Retina (tissue), 1 donor: Measurements from ENCODE around the gene FANCE.
A peak's percentile ranks its signal among the peaks of the same experiment; 100 is the strongest.
"Not testable (repeated sequence)": the region's sequence is repeated elsewhere in the genome, so short reads cannot be mapped to it uniquely, and the experiment has no call there.

Experiments used
- DNase-seq: peaks from one replicate; pipeline ENCODE4 v3.0.0-alpha.2; 2016

Gene FANCE

GRCh38 chr6:35432702-35433101, 19.4 kb upstream of the FANCE start:
- not testable (repeated sequence) for DNase-seq

DNA sequence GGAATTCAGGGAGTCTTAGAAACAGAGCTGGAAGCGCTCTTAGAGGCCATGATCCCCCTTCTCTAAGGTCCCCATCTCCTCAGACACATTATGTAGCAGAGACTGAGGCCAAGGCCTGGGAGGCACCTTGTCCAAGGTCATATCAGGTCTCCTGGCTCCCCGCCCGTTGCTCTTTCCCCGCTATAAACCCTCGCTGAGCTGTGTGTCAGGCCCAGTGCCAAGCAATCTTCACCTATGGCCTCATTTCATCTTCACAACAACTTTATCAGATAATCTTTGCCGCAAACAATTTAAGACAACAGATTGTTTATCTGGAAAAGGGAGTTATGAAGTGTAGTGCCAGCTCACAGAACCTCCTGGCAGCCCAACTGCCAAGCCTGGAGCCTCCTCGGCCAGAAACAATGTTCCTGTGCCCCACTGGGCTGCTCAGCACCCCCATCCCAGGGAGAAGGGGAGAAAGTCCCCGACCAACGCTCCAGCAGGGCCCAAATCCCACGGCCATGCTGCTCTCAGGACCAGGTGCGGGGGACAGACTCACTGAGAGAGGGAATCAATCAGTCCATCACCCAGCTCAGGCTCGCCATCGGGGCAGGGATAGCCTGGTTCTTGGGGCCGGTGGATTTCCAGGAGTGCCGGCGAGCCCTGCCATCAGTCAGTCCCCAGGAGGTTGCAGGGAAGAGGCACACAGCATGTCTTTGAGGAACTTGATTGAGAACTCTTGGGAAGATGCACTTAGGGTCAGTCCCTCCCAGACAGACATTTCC, 16.9 kb upstream of the FANCE start:
- no peak for DNase-seq

GRCh38 chr6:35436071-35436857, 15.9 kb upstream of the FANCE start:
- DNase-seq: no peak

GRCh38 chr6:35438378-35439065, 13.6 kb upstream of the FANCE start:
- not testable (repeated sequence) for DNase-seq

DNA sequence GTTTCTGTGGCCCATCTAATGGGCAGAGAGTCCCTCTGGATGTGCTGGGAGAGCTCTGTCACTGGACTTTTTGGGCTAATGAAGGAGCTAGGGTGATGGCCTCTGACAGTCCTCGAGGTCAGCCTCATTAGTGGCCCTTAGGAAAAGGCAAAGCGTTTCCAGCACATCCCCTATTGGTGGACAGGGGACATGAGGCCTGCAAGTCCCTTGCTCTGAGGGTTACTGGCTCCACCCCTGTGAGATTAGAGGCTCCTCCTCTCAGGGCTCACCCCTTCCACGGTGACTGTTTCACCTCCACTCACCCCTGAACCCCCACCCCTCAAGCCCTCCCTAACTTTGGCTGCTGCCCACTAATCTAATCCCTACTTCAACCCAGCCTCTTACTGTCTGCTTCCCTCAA, 12.8 kb upstream of the FANCE start:
- DNase-seq: no peak

- DNase-seq: no peak
These were observed 10.9 kb upstream of the FANCE start for GRCh38 chr6:35441205-35441604.

GRCh38 chr6:35441642-35442041, 10.5 kb upstream of the FANCE start:
- no peak for DNase-seq

GRCh38 chr6:35442693-35443092, 9.4 kb upstream of the FANCE start:
- no peak for DNase-seq

- no peak for DNase-seq
These were observed 8.7 kb upstream of the FANCE start for GRCh38 chr6:35443341-35444030.

DNA sequence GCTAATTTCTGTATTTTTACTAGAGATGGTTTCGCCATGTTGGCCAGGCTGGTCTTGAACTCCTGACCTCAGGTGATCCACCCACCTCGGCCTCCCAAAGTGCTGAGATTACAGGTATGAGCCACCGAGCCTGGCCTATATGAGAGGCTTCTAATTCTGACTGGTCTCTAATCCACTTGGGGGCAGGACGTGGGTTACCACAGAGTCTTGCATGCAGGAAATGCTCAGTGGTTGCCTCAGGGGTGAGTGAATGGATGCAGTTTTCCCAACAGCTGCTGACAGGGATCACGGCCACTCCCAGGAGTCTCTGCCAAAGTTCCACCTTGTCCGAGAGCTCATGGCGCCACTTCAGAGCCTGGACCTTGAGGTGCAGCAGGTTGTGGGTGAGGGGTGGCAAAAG, 6.4 kb upstream of the FANCE start:
- DNase-seq: no peak

GRCh38 chr6:35448191-35448590, 3.9 kb upstream of the FANCE start:
- no peak for DNase-seq

GRCh38 chr6:35449287-35449881, 2.8 kb upstream of the FANCE start:
- peak; percentile 73 for DNase-seq

DNA sequence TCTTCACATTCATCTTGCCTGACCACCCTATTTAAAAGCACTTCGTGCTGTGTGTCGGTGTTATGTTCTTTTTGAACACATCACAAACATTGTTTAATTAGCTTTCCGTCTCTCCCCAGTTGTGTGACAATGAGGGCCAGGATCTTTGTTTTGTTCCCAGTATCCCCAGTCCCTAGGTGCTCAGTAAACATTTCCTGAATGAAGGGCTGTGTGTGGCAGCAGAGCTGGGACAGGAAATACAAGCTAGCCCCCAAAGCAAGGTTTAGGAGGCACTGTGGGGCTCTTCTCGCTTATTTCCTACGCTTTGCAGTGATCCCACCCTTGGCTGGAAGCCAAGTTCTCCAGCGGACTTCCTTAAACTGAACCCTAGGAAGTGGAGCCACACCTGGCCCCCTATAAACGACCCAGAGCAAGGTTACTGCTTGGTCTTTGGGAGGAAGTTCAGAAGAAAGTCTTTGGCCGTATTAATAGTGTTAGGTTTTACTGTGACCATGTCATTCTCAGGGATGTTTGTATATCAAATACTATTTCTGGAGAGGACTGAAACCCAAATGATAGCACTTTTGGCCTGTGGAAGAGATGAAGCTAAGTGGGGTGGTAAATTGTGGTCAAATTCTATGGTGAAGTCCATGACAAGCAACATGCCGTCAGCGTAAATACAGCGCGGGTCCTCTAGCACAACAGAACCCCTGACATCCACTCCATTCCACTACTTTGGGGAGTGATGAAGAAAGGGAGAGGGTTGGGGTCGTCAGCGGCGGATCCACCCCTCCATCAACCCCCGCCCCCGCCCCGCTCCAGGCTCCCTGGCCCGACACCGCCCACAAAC, 570 bp upstream of the FANCE start:
- DNase-seq: peak; percentile 21

- DNase-seq: no peak
These were observed 1.1 kb downstream of the FANCE start for GRCh38 chr6:35453236-35453635.

- DNase-seq: no peak
These were observed 2.4 kb downstream of the FANCE start for GRCh38 chr6:35454391-35455110.

DNA sequence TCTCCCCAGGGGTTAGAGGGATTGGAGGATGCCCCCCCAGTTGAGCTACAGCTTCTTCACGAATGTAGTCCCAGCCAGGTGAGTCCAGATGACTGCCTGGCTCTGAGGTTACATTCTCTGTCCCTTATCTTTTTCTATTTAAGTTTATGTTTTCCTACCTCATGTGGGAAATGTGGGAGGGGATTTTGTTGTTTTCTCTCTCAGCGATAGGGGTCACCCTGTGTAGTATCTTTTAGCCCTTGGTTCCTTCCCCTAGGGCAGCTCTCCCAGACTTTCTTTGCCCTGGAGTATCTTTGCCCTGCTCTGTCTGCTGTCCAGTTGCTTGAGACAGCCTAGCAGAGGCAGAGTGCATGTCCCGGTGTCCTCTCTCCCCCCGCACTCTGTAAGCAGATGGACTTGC, 5.8 kb downstream of the FANCE start:
- DNase-seq: no peak

DNA sequence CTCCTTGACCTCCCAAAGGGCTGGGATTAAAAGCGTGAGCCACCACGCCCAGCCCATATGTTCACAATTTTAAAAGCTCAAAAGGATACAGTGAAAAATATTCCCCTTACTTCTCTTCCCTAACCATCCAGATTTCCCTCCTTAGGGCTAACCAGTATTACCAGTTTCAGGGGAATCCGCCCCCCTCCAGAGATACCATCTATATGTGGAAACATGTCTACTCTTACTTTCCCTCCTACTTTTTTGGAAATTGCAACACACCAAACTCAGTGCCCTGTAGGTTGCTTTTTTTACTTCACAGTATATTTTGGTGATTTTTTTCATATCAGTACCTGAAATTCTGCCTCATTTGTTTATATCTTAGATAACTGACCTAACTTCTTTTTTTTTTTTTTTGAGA, 9.1 kb downstream of the FANCE start:
- no peak for DNase-seq

- no peak for DNase-seq
These were observed 11.2 kb downstream of the FANCE start for GRCh38 chr6:35463292-35463691.

DNA sequence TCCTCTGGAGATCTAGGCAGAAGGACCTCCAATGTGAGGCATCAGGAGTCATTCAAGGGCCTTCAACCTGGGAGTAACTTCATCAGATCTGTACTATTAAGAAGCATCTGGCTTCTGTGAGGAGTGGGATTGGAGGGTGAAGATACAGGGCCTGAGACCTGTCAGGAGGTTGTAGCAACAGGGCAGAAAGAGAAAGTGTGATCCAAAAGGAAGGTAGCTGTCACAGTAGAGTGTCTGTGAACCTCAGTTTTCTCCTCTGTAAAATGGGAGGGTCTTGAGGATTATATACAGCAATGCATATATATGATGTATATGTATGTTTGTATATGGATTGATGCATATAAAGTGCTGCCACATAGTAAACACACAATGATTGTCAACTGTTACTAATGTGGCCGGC, 13.5 kb downstream of the FANCE start:
- no peak for DNase-seq

DNA sequence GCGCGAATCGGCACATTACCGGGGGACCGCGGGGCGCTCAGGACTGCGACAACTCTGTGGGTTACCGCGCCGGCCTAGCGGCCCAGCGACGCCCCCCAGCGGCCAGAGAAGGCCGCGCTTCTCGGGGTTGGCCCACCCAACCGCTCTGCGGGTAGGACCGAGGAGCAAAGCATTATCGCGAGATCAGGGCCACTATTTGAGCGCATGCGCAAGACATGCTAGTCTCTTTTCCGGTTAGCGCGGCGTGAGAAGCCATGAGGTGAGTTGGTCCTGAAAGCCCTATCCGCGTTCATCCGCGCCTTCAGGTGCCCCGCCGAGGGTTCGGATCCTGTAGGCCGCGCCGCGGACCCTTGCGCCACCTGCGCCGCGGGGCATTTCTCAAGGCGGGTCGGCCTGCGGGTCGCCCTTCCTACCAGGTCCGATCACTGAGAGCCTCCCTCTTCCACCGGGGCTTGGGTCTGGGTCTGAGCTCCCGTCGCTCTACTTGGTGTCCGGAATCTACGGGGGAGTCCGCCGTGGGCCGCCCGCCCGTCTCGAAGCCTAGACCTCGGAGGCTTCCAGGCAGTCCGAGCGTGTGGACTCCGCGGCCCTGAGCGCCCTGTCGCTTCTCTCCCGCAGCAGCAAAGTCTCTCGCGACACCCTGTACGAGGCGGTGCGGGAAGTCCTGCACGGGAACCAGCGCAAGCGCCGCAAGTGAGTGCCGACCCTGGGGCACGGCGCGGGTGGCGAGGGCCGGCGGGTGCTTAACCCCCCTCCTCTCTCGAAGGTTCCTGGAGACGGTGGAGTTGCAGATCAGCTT, 16.2 kb downstream of the FANCE start, which contains the start of gene RPL10A:
RPL10A (plus strand) TSS at position 221 of the 799 bp plus-strand sequence; CDS start at position 255, 34 bp downstream.
- DNase-seq: peak; percentile 99
